ENCODE results near the gene STAT5B. TPM values are rescaled to one million over a fixed set of nuclear protein-coding genes. Genes with fewer than 3 reads are reported as not detected.
"Not testable (repeated sequence)": the region's sequence is repeated elsewhere in the genome, so short reads cannot be mapped to it uniquely, and the experiment has no call there.

Gene STAT5B
- total RNA-seq, 2 donors from 2014 or later, result 42.4 to 46.2 TPM

DNA sequence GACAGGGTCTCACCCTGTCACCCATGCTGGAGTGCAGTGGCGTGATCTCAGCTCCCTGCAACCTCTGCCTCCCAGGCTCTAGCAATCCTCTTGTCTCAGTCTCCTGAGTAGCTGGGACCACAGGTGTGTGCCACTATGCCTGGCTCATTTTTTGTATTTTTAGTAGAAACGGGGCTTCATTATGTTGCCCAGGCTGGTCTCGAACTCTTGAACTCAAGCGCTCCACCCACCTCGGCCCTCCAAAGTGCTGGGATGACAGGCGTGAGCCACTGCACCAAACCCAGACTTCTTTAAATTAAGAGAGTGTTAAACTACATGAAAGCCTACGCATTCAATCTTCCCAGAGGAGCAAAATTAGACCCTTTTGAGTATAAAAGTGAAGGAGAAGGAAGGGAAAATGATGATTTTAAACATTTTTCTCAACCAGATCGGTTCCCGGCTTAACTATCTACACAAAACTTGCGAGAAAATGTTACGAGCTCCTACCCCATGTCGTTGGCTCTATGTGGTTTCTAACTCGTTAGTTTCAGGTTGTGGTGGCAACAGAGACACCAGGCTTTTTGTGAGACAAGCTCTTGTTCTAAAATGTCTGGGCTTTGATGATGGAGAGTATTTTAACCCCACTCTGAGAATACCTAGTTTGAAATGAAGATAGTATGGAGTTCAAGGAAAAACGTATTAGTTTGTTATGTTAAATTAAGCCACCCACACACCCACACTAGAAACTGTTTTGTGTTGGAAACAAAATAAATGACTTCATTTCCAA lies 26.3 kb downstream of the STAT5B start:
- no peak for DNase-seq
- no peak for ATAC-seq
- intact Hi-C loops (cut with DNase I), result no loop called here

DNA sequence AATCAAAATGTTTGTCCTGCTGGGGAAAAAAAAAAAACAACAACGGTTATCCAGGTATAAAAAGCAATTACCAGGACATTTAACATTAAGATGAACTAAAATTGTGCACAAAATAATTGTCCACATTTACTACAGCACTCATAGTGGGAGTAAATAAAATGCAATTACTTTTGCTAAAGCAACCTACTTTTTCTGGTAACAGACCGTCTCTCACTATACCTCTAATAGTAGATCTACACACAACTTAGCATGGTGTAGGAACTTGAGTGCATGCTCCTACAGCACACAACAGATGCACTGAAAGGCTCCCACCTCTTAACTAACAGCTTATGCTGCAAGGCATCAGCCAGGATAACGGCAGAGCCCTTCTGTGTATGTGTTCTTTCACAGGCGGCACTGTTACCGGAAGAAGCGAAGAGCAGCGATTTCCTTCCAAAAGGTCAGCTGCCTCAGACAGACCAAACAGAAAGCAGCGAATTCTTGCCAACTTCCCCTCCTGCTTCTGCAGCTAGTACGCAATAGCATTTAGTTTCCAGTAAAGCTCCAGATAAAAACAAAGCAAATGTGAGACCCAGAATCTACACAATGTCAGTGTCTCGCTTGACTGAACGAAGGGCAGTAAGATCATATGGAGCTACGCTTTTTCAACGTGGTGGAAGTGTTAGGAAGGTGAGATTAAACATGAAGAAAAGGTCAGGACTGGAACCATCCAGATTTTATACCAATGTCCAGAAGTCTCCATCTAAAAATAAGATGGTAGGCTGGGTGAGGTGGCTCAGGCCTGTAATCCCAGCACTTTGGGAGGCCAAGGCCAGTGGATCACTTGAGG lies 27.6 kb downstream of the STAT5B start:
- peak; percentile 97 for ATAC-seq
- intact Hi-C loops (cut with DNase I), result no loop called here
- DNase-seq, result peak; percentile 85

DNA sequence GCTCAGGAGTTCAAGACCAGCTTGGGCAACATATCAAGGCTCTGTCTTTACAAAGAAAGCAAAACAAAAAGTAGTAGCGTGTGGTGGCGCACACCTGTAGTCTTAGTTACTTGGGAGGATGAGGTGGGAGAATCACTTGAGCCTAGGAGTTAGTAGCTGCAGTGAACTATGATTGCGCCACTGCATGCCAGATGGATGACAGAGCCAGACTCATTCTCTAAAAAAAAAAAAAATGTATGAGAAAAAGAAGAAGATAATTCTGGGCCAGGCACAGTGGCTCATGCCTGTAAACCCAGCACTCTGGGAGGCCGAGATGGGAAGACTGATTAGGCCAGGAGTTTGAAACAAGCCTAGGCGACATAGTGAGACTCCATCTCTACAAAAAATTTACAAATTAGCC lies 28.5 kb downstream of the STAT5B start:
- no peak for DNase-seq
- intact Hi-C loops (cut with DNase I), result no loop called here
- ATAC-seq, result peak in 1 of 2 donors; percentile 18

DNA sequence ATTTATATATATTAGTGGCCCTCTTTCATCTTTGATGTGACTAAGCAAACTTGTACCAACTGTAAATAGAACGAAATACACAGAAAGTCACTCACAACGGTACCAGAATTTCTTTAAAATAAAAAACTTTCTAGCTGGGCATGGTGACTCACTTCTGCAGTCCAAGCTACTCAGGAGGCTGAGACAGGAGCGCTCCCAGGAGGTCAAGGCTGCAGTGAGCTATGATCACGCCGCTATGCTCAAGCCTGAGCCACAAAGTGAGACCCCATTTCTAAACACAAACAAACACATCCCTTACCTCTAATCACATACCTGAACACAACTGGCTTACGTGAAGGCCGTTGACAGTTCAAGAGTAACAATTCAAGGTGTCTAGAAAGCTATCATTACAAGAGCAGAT lies 29.7 kb downstream of the STAT5B start:
- DNase-seq, result no peak
- ATAC-seq, result no peak
- intact Hi-C loops (cut with DNase I), result no loop called here

DNA sequence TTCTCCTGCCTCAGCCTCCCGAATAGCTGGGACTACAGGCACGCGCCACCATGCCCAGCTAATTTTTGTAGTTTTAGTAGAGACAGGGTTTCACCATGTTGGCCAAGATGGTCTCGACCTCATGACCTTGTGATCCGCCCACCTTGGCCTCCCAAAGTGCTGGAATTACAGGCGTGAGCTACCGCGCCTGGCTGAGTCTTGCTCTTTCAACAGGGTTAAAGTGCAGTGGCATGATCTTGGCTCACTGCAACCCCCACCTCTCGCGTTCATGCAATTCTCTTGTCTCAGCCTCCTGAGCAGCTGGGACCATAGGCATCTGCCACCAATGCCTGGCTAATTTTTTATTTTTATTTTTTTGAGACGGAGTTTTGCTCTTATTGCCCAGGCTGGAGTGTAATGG lies 31.0 kb downstream of the STAT5B start:
- intact Hi-C loops (cut with DNase I); DNase-seq; ATAC-seq: not testable (repeated sequence)

DNA sequence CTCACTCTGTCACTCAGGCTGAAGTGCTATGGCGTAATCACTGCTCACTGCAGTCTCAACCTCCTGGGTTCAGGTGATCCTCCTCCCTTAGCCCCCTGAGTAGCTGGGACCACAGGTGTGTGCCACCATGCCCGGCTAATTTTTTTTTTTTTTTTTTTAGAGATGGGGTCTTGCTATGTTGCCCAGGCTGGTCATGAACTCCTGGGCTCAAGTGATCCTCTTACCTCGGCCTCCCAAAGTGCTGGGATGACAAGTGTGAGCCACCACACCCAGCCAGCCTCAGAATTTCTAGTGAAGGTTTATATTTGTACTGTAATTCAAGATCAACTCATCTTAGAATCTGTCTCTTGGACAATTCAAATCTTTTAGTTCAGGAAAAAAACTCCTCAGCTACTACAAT lies 32.1 kb downstream of the STAT5B start:
- intact Hi-C loops (cut with DNase I); ATAC-seq: not testable (repeated sequence)

DNA sequence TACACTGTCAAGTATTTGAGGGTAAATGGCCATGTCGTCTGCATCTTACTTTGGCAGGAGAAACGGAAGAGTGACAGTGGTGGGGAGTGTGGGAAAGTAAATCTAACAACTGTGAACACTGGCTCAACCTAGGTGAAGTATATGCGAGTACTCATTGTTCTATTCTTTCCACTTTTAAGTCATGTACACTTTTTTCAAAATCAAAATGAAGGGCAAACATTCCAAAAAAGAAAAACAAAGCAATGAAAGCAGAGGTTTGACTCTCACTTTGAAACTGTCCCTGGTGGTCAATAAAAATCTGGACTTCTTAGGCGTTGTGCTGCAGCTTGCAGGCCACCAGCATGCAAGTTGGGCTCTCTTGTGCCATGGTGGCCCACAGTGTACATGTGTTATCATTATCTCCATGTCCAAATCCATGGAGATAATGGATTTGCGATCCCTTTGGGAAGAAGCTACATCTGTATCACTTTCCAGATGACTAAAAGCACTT lies 32.7 kb downstream of the STAT5B start:
- ATAC-seq (no peak), DNase-seq (no peak)
- intact Hi-C loops (cut with DNase I), result no loop called here

More for the DNA sequence above, 32.1 kb downstream of the STAT5B start:
- DNase-seq, result not testable (repeated sequence)

DNA sequence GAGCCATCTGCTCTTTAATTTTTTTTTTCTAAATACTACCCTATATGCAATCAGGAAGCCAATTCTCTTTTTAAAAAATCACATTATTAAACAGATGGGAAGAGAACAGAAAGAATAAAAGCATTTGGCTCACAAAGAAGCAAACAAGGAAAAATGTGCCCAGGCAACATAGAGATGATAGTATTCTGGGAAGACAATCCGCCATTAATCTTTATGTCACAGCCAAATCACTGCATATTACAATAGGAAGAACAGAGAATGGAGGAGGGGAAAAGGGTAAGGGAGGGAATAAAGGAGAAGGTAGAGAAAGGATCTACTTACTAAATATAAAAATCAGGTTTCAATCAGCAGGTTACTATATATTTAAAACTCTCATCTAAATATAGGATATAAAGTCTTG lies 34.3 kb downstream of the STAT5B start:
- ATAC-seq (no peak), DNase-seq (no peak)
- intact Hi-C loops (cut with DNase I), result no loop called here

DNA sequence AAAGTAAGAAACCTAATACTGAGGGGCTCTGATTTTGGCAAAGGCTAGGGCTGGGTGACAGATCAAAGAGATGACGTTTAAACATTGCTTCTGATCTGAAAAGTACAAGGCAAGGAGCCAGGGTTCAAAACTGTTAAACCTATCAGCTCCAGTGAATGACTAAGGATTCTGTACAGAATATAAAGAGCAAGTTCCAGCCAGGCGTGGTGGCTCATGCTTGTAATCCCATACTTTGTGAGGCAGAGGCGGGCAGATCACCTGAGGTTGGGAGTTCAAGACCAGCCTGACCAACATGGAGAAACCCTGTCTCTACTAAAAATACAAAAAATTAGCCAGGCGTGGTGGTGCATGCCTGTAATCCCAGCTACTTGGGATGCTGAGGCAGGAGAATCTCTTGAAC lies 35.3 kb downstream of the STAT5B start:
- DNase-seq; intact Hi-C loops (cut with DNase I); ATAC-seq: not testable (repeated sequence)

DNA sequence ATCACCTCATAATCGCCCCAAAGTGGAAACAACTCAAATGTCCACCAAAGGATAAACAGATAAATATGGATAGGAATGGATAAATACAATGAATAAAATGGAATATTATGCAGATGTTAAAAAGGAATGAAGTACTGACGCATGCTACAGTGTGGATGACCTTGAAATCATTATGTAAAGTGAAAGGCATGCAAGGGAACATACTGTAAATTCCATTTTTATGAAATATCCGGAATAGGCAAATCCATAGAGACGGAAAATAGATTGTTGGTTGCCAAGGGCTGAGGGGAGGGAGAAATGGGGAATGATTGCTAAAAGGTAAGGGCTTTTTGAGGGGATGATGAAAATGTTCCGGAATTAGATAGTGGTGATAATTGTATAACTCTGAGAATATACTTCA lies 36.0 kb downstream of the STAT5B start:
- intact Hi-C loops (cut with DNase I), result no loop called here
- ATAC-seq, result no peak
- DNase-seq, result no peak

DNA sequence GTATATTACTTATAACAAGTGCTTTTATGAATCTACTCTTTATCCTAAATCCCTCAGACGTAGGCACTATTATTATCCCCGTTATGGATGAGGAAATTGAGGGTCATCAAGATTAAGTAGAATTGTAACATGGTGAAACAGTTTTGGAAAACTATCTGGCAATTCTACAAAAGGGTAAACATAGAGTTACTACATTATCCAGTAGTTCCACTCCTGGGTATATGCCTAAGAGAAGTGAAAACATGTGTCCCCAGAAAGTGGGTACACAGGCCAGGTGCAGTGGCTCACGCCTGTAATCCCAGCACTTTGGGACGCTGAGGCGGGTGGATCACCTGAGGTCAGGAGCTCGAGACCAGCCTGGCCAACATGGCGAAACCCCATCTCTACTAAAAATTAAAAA lies 36.6 kb downstream of the STAT5B start:
- DNase-seq; intact Hi-C loops (cut with DNase I): not testable (repeated sequence)
- peak in 1 of 2 donors; percentile 15 for ATAC-seq

DNA sequence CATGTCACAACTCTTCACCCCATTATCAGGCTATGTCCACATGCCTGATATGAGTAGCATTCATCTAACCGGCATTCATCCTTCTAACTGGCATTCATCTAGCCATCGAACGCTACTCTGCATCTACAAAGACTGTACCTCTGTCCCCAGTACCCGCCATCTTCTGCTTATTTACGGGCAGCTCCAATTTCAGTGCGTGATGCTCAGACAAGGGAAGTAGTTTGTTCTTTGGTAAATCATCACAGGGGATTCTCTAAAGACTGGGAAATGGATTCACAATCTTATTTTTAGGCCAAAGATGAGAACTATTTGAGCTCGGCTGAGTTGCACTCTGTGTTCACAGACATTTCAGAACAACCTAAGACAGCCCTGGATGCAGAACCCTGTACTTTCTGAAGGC lies 39.4 kb downstream of the STAT5B start:
- ATAC-seq, result no peak
- DNase-seq, result no peak
- intact Hi-C loops (cut with DNase I), result no loop called here

DNA sequence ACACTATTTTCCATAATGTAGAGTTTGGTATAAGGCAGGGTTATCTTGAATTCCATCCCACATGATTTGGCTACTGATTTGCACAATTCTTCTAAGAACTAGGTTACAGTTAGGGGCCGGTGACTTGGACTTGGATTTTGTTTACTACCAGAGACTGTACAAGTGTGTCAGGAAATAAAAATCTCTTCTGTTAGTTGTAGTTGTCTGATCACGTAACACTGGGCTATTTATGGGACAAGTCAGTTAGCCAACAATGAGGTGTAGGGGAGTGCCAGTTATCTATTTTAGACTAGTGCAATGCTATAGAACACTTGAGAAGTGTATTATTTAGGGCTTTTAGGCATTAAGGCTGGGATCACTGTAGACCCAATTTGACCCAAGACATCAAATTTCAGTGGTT lies 42.2 kb downstream of the STAT5B start:
- DNase-seq (no peak), ATAC-seq (peak; percentile 68 to 71)
- intact Hi-C loops (cut with DNase I), result no loop called here

DNA sequence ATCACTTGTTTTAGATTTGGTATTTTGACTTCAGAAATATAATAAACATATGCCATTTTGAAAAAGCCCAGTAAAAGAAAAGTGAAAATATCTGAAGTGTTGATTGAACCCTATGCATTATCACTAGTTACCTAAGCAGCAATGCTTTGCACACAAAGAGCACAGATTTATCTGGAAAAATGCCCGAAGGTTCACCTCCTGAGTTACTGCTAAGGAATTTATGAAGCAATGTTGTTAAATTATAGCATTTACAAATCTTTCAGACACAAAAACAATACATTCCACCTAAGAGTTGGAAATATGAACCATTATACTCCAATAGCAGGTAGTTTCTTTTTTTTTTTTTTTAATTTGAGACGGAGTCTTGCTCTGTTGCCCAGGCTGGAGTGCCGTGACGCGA lies 43.0 kb downstream of the STAT5B start:
- intact Hi-C loops (cut with DNase I), result no loop called here
- ATAC-seq (peak in 1 of 2 donors; percentile 59), DNase-seq (no peak)

DNA sequence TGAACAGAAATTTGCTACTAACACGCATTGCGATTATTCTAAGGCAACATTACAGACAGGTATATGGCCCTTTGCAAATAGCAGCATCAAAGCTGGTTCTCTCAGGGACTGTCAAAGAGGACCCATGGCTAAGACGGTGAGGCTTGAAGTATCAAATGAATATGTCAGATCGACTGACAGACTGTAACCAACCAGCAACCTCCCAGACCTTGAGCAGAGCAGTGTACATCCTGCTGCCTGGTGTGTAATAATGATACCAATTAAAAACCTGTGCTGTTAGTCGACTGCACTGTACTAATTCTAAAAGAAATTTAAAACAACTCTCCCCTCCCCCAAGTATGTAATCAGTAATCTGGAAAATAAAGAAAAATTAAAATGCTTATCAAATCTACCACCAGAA lies 46.0 kb downstream of the STAT5B start:
- ATAC-seq, result no peak
- no peak for DNase-seq
- intact Hi-C loops (cut with DNase I), result no loop called here

DNA sequence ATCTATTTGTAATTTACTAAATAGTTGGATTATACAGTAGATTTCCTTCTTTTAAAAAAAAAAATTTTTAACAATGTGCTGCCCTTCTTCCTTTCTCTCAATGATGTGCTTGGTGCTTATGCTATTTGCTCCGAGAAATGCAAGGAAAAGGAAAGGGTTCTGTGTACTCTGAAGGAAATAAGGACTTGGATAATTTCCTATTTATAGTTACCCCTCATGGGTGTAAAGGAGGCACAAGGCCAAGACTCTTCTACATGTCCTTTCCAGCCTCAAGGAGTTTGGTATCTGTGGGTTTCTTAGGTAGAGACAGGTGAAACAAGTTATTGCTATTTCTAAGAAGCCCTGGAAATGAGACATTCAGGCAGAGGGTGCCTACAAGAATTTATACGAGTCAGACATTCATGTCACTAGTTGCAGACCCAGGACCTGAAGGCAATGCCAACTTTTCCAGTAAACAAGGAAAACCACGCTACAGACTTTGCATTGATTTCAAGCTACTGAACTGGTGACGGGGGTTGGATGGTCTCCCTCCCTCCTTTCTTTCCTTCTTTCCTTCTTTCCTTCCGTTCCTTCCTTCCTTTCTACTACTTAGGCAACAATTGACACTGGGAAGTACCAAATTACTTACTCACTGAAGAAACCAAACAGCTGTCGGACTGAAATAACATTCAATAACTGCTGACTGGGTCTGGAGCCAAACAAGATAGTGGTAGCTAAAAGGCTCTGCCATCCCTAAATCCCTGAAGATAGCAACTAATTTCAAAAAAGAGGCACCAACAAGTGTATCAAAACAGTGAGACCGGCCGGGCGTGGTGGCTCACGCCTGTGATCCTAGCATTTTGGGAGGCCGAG lies 48.1 kb downstream of the STAT5B start:
- ATAC-seq (peak; percentile 47 to 63), DNase-seq (no peak)
- intact Hi-C loops (cut with DNase I), result no loop called here

DNA sequence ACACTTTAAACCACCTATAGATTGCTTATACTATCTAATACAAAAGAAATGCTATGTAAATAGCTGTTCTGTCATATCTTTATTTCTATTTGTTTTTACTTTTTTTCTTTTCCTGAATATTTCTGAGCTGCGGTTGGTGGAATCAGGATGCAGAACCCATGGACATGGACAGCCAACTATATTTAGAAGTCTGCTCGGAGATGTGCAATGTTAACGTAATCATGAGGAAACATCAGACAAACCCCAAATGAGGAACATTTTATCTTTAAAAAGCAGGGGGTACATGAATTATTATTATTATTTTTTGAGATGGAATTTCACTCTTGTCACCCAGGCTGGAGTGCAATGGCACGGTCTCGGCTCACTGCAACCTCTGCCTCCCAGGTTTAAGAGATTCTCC lies 50.5 kb downstream of the STAT5B start:
- ATAC-seq (no peak), DNase-seq (no peak)
- intact Hi-C loops (cut with DNase I), result no loop called here

DNA sequence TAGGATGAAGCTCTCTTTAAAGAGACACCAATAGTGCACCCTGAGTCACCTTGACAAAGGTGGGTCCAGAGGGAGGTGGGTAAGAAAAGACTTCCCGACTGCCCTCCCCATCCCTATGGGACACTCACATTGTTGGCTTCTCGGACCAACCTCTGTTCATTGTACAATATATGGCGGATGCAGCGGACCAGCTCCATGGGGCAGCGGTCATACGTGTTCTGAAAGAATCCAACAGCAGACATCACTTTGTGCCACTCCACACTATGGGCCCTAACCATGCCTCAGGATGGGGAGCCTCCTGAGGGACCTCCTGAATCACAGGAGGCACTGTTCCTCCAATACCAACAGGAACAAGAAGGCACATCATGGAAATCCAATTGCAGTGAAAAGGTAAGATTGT lies 51.5 kb downstream of the STAT5B start:
- intact Hi-C loops (cut with DNase I), result no loop called here
- no peak for DNase-seq
- no peak for ATAC-seq
